GM21515 (cell line): ENCODE results near the gene RAB3C.

Experiments used
- ATAC-seq: cut with Tn5 transposase; IDR thresholded peaks from one replicate; pipeline ENCODE4 v1.9.1; 2021; ENCODE audit not compliant: unreplicated experiment

RAB3C gene

GRCh38 chr5:58765058-58765457 is 182.2 kb downstream of the RAB3C start:
- no peak for ATAC-seq

DNA sequence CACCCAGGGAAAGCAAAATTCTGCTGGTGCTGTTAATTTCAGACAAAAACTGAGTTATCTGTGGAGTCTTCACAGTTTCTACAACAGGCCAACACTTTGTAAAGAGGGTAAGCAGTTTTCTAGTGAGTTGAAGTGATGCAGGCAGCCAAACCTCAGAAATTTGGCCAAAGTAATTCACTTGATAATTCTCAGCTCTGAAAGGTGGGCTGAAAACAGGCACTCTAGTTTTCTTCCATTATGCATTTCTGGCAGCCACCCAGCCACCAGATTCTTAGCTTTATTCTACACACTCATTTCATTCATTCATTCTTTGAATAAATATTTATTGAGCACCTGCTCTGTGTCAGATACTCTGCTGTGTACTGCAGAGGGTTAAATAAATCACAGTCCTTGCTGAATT is 184.2 kb downstream of the RAB3C start:
- no peak for ATAC-seq

DNA sequence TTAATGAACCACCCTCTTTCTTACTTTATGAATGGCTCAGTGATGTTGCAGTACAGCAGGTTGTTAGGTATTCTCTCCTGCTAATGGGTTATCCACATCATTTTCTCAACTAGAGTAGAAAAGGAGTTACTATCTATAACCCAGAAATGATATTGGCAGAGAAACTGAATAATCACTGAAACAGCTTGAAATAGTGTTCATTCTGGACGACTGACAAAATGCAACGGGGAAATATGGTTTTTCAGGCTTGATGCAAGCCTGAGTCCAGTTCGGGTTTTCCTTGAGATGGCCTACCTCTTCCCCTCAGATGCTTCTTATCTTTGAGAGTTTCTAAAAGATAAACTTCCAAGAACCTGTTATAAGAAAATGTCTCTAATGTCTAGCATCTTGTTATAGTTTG is 187.3 kb downstream of the RAB3C start:
- ATAC-seq, result no peak

GRCh38 chr5:58771796-58772195 is 188.9 kb downstream of the RAB3C start:
- ATAC-seq, result no peak

DNA sequence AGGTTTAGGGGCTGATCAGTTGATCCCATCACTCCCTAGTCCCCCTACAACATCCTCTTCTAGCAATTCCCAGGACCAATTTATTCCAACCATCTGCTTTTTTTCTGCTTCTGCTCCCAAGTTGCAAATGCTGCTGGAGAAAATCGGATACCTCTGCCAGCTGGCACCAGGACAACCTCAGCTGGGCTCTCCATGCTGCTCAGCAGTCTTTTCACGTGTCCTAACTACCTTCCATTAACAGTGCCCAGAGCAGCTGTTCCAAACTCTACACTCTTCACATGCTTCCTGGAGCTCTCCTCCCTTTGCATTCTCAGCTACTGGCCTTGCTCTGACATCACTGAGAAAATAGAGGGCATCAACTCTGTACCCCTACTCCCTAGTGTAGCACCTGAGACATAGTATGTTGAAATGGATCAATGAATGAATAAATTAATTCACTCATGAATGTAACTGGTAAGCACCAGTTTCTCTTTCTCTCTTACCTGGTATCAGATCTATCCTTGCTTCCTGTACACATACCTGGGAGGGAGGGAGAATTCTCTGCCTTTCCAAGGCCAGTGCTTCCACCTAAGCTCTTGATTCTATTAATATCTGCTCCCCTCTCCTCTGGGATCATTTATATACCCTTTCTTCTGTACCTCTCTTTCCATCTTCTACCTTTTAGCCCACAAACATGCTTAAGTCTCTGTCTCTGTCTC is 191.0 kb downstream of the RAB3C start:
- ATAC-seq, result no peak

- no peak for ATAC-seq
Observed at GRCh38 chr5:58774937-58775336, 192.1 kb downstream of the RAB3C start.

GRCh38 chr5:58775701-58776262 is 192.9 kb downstream of the RAB3C start:
- peak; percentile 80 for ATAC-seq

DNA sequence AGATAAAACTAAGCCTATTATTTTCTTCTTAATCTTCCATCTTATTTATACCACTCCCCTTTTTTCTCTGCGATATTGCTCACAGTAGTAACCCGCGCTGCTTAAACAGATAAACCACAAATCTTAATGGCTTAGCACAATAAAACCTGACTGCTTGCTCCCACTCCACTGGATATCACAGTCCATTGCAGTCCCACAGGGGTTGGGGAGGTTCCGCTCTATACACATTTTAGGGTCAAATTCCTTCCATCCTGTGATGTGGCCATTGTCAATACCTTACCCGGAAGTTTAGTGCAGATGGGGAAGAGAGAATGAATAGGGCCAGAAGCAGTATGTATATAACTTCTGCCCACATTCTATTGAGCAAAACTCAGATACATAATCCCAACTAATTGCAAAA is 193.7 kb downstream of the RAB3C start:
- ATAC-seq, result no peak

DNA sequence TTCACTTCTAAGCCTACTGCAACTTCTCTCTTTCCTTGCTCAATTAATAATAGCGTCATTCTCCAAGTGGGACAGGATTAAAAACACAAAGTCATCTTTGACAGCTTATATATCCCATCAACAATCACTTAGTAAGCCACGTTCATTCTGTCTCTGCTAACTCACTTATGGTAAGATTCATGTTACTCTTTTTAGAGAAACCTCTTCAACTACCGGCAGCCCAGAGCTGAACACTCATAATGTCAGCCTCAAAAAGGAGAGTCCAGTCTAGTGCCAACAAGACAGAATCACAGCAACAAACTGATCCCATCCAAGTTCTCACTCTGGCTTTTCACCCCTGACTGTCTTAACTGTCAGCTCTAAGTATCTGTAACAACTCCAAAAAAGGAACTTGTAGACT is 196.0 kb downstream of the RAB3C start:
- ATAC-seq, result no peak

- ATAC-seq, result peak; percentile 56
Observed at GRCh38 chr5:58786035-58786434, 203.2 kb downstream of the RAB3C start.

GRCh38 chr5:58786711-58787303 is 203.9 kb downstream of the RAB3C start:
- no peak for ATAC-seq

DNA sequence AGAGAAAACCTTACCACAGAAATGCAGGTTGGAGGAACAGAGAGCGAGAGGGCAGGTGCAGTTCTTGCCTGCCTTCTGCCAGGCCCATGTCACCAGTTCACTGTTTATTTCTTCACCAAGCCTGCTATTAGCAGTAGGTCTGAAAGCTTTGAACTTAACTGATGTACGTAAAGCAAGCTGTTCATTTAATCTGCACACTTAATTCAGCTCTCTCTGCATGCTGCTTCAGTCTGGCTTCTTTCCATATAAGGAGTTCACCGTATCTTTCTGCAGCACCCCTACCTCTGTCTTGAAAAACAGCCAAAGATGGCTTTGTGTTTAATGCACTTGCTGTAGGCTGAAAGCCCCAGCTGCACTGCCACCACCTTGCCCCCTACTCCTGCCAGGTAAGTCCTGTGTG is 205.1 kb downstream of the RAB3C start:
- no peak for ATAC-seq

GRCh38 chr5:58793888-58794657 is 211.2 kb downstream of the RAB3C start:
- no peak for ATAC-seq

- ATAC-seq, result no peak
Observed at GRCh38 chr5:58794875-58795274, 212.0 kb downstream of the RAB3C start.

DNA sequence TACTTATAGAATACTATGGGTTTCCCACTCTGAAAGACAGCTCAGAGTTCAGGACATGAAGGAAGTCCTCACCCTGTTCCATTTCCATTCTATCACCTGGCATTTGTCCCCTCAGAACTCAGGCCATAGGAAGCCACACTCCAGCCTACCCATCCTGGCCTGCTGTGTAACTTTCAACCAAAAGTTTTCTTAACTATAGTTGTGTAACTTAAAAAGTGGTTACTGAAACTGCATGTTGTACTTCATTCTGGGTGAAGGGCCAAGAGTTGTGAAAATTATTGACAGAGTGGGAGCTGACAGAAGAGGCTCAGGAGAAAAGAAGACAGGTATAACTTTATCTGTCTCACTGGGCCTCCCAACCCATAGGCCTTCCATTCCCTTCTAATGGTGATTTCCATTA is 212.5 kb downstream of the RAB3C start:
- no peak for ATAC-seq

- no peak for ATAC-seq
Observed at GRCh38 chr5:58797021-58797420, 214.1 kb downstream of the RAB3C start.

DNA sequence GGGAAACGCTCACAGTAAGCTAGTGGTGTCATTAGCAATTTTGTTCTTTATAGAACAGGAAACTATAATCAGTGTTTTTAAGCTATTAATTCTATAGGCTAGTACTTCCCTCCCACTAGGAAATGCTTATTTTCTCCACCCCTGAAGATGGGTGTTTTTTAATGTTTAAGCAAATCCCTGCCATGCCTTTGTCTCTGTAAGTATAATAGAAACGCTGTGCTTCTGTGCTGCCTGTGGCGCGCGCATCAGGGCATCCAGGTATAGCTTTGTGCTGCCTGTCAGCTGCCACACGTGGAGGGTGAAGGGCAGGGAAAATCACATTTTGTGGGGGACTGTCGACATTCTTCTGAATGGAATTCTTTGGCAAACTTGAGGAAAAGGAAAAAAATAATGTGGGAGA is 217.5 kb downstream of the RAB3C start:
- no peak for ATAC-seq

DNA sequence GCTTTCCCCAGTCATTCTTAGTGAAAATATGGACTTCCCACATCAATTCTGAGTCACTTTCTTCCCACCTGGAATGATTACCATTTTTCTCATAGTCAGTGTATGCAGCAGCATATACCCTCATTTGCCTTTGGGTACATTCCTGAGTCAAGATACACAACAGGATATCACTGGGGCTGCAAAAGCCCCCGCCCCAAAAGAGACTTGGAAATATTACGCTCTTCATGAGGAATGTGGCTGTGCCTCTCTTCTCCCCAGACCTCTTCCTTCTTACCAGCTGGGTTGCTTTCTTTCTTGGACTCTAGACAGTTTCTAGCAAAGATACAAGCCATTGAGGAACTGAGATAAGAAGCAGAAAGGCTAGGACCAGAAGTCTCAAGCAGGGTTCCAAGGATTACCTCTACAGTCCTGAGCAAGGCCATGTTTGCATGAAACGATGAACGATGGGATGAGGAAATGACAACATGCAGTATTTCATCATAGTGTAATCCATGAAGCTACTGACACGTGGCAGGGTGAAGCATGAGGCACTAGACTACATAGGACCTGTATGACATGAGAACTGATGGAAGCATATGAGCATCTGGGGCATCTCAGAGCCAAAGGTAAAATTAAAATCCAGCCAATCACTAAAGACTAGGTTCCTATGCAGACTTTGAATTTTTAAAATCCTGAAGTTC is 218.1 kb downstream of the RAB3C start:
- no peak for ATAC-seq

DNA sequence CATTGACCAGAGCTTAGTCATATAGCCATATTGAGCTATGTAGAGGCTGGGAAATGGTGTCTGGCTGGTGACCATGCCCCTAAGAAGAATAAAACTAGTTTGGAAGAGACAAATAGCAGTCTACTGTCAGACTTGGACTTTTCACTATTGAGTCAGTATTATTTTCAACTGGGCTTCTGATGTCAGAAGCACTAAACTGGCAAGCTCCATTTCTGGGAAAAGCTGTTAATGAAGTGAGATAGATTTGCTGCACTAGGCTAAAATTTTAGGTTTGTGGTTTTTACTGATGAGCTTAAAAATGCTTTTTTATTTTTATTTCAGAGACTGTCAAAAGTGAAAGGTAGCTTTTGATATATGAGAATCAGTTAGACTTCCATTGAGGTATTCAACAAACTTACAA is 220.2 kb downstream of the RAB3C start:
- ATAC-seq, result no peak

DNA sequence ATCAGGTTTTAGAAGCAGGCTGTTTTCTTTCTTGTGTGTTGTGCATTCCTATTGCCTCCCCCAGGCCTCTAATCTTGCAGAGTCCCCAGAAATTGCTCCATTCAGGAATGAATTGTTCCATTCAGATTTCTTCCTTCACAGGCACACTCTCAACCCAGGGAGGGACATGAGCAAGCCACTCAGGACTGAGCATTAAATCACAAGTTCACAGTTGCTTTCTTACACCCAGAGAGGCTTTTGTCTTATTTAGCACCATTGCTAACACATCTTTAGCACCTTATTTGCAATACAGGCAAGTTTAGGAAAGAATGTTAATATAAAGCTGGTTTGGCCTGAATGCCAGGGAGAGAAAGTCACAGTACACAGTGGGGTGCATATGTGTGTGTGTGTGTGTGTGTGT is 221.4 kb downstream of the RAB3C start:
- no peak for ATAC-seq

GRCh38 chr5:58810086-58810485 is 227.2 kb downstream of the RAB3C start:
- ATAC-seq, result no peak
